HCT116 (cell line): Measurements from ENCODE around the gene TIMP3. TPM values are rescaled to one million over a fixed set of nuclear protein-coding genes. Genes with fewer than 3 reads are reported as not detected.
A peak's percentile ranks its signal among the peaks of the same experiment; 100 is the strongest.

Experiments
- ATAC-seq: fragments of 200-7000 bp; cut with Tn5 transposase; 2 replicates; pipeline ENCODE4 v1.9.1; 2020; ENCODE audit warnings: mild to moderate bottlenecking, moderate library complexity
- BruUV-seq: library from RNA; stranded (reverse); fragments of 400-500 nt; replicated peaks from 2 replicates; lab custom pipeline; 2021; lab: Mats Ljungman, UMichigan
- CTCF ChIA-PET: fragments of 300-600 bp; sonication (Branson Sonifier 250); formaldehyde crosslinking; loops from one replicate; lab custom pipeline; 2021; ENCODE audit warnings: antibody characterized with exemption; lab: Charles Lee
- POLR2A ChIA-PET: fragments of 300-600, 350-600 bp; sonication (Branson Sonifier 250); formaldehyde crosslinking; loops from one replicate; lab custom pipeline; 2021; ENCODE audit warnings: antibody characterized with exemption; lab: Charles Lee
- RAD21 ChIA-PET, 2 experiments: fragments of 300-600 bp; sonication (Branson Sonifier 250); formaldehyde crosslinking; loops; one replicate each; lab custom pipeline; 2023; ENCODE audit warnings: low total read pairs in 2 of 2; ENCODE audit not compliant: uncharacterized antibody in 2 of 2, unreplicated experiment in 2 of 2, low non-redundant PET in 1 of 2; lab: Charles Lee
- DNase-seq: peaks from one replicate; pipeline ENCODE4 v3.0.0-alpha.2; 2010; ENCODE audit warnings: low read depth, low spot score
- H2AFZ ChIP-seq: fragments of 200-600 bp; shearing (Covaris generic), sonication (generic); 2 replicates; pipeline ENCODE4 v1.6.1; 2017; ENCODE audit warnings: low read depth, mixed run types, mixed read lengths, antibody characterized with exemption, low read length; ENCODE audit not compliant: poor library complexity, severe bottlenecking
- H3K27ac ChIP-seq: 2 replicates; pipeline ENCODE4 v1.5.1; 2012; ENCODE audit warnings: low read depth, low read length
- H3K27me3 ChIP-seq: fragments of 200-600 bp; sonication (generic); 2 replicates; pipeline ENCODE4 v1.6.1; 2016; ENCODE audit warnings: mixed run types, low read length, mixed read lengths; ENCODE audit not compliant: insufficient read depth
- H3K36me3 ChIP-seq, 2 experiments: fragments of 200-500 bp in 1 of 2; fragments of 200-600 bp in 1 of 2; sonication (Bioruptor generic) in 1 of 2; sonication (generic) in 1 of 2; 2 replicates each; pipeline versions ENCODE4 v1.5.1 to v1.6.1; 2014 to 2016; ENCODE audit warnings: low read length in 2 of 2, inconsistent platforms in 1 of 2, mixed read lengths in 1 of 2, mixed run types in 1 of 2; ENCODE audit not compliant: insufficient read depth in 2 of 2, control insufficient read depth in 1 of 2
- H3K4me1 ChIP-seq, 2 experiments: fragments of 200-600 bp in 1 of 2; sonication (generic) in 1 of 2; 2 replicates each; pipeline versions ENCODE4 v1.5.1 to v1.6.1; 2012 to 2017; ENCODE audit warnings: low read length in 2 of 2, inconsistent platforms in 1 of 2, mild to moderate bottlenecking in 1 of 2, mixed read lengths in 1 of 2, mixed run types in 1 of 2, moderate library complexity in 1 of 2; ENCODE audit not compliant: insufficient read depth in 2 of 2, control insufficient read depth in 1 of 2
- H3K4me2 ChIP-seq: fragments of 200-600 bp; sonication (generic); 2 replicates; pipeline ENCODE4 v1.6.1; 2017; ENCODE audit warnings: mixed run types, low read length, mixed read lengths
- H3K4me3 ChIP-seq, 2 experiments: fragments of 200-600 bp in 1 of 2; sonication (generic) in 1 of 2; replicated peaks in 1 of 2; 2 replicates each; pipeline ENCODE4 v1.5.1; 2011 to 2016; ENCODE audit warnings: low read length in 2 of 2, control low read depth in 1 of 2, low read depth in 1 of 2, mild to moderate bottlenecking in 1 of 2, mixed read lengths in 1 of 2, mixed run types in 1 of 2
- H3K79me2 ChIP-seq: fragments of 200-600 bp; sonication (generic); 2 replicates; pipeline ENCODE4 v1.6.1; 2017; ENCODE audit warnings: mild to moderate bottlenecking, mixed run types, low read length, moderate library complexity, mixed read lengths; ENCODE audit not compliant: insufficient read depth
- H3K9ac ChIP-seq: fragments of 200-600 bp; sonication (generic); 2 replicates; pipeline ENCODE4 v1.6.1; 2016; ENCODE audit warnings: low read length, mixed read lengths
- H3K9me2 ChIP-seq: fragments of 200-600 bp; sonication (generic), shearing (Covaris generic); 2 replicates; pipeline ENCODE4 v1.6.1; 2017; ENCODE audit warnings: mixed run types, mild to moderate bottlenecking, moderate library complexity; ENCODE audit not compliant: insufficient read depth
- H3K9me3 ChIP-seq, 2 experiments: fragments of 200-500 bp in 1 of 2; fragments of 200-600 bp in 1 of 2; sonication (Bioruptor generic) in 1 of 2; sonication (generic) in 1 of 2; 2 replicates each; pipeline ENCODE4 v1.6.1; 2014 to 2017; ENCODE audit warnings: low read length in 2 of 2, mixed read lengths in 2 of 2, inconsistent platforms in 1 of 2, low read depth in 1 of 2, mild to moderate bottlenecking in 1 of 2, mixed run types in 1 of 2, moderate library complexity in 1 of 2; ENCODE audit not compliant: control insufficient read depth in 1 of 2, insufficient read depth in 1 of 2
- H4K20me1 ChIP-seq: fragments of 200-600 bp; sonication (generic), shearing (Covaris generic); 2 replicates; pipeline ENCODE4 v1.6.1; 2017; ENCODE audit warnings: mixed run types, mild to moderate bottlenecking, moderate library complexity; ENCODE audit not compliant: insufficient read depth
- ATF3 ChIP-seq: IDR thresholded peaks from 2 replicates; pipeline ENCODE4 v1.6.1; 2012
- CBX3 ChIP-seq: IDR thresholded peaks from 2 replicates; pipeline ENCODE4 v1.6.1; 2012; ENCODE audit warnings: low read depth
- CEBPB ChIP-seq: IDR thresholded peaks from 2 replicates; pipeline ENCODE4 v1.6.1; 2012; ENCODE audit warnings: low read depth
- EGR1 ChIP-seq: IDR thresholded peaks from 2 replicates; pipeline ENCODE4 v1.6.1; 2012; ENCODE audit warnings: low read depth
- ELF1 ChIP-seq: IDR thresholded peaks from 2 replicates; pipeline ENCODE4 v1.6.1; 2012; ENCODE audit warnings: low read depth, borderline replicate concordance
- EZH2 ChIP-seq: fragments of 200-600 bp; sonication (generic); IDR thresholded peaks from 2 replicates; pipeline ENCODE4 v1.6.1; 2017; ENCODE audit warnings: antibody characterized with exemption, mixed run types
- EZH2phosphoT487 ChIP-seq: fragments of 200-600 bp; IDR thresholded peaks from 2 replicates; pipeline ENCODE4 v1.6.1; 2018; ENCODE audit warnings: antibody characterized with exemption, borderline replicate concordance
- JUND ChIP-seq: IDR thresholded peaks from 2 replicates; pipeline ENCODE4 v1.6.1; 2012
- POLR2AphosphoS5 ChIP-seq: IDR thresholded peaks from 2 replicates; pipeline ENCODE4 v1.6.1; 2011; ENCODE audit warnings: mild to moderate bottlenecking, low read depth, low read length, moderate library complexity
- RAD21 ChIP-seq: IDR thresholded peaks from 2 replicates; pipeline ENCODE4 v1.6.1; 2012; ENCODE audit warnings: low read depth, mild to moderate bottlenecking
- SP1 ChIP-seq: IDR thresholded peaks from 2 replicates; pipeline ENCODE4 v1.6.1; 2012; ENCODE audit warnings: low read depth
- SRF ChIP-seq: IDR thresholded peaks from 2 replicates; pipeline ENCODE4 v1.6.1; 2012; ENCODE audit warnings: low read depth
- ZBTB33 ChIP-seq: IDR thresholded peaks from 2 replicates; pipeline ENCODE4 v1.6.1; 2011; ENCODE audit warnings: mild to moderate bottlenecking, low read length, moderate library complexity; ENCODE audit not compliant: insufficient replicate concordance; ENCODE audit errors: extremely low read depth
- ZFX ChIP-seq: fragments of 450-650 bp; IDR thresholded peaks from 2 replicates; pipeline ENCODE4 v1.6.1; 2017
- ZNF274 ChIP-seq: fragments of 200-500 bp; sonication (Bioruptor generic); IDR thresholded peaks from 2 replicates; pipeline ENCODE4 v1.6.1; 2014; ENCODE audit warnings: mild to moderate bottlenecking, low read depth, low read length, inconsistent platforms
- intact Hi-C: fragments of 100-400 bp; cut with micrococcal nuclease; formaldehyde crosslinking; loops from 2 replicates; pipeline ENCODE4 v1.10.0; 2022
- total RNA-seq: library from RNA; stranded (reverse); gene quantifications from one replicate; pipeline ENCODE4 v1.2.1, GENCODE V29; 2021; ENCODE audit not compliant: unreplicated experiment
- TF ChIP-seq, protein P1 (sequence below), 3 experiments: fragments of 200-600 bp in 1 of 3; sonication (generic) in 1 of 3; IDR thresholded peaks in 2 of 3; conservative IDR thresholded peaks in 1 of 3; 2 replicates each; pipeline ENCODE4 v1.5.1; 2012 to 2017; ENCODE audit warnings: low read depth in 2 of 3, low read length in 2 of 3, antibody characterized with exemption in 1 of 3, borderline replicate concordance in 1 of 3, control low read depth in 1 of 3, mild to moderate bottlenecking in 1 of 3, mixed read lengths in 1 of 3, mixed run types in 1 of 3, moderate library complexity in 1 of 3; ENCODE audit not compliant: insufficient read depth in 1 of 3
- TF ChIP-seq, protein P2 (sequence below): IDR thresholded peaks from 2 replicates; pipeline ENCODE4 v1.6.1; 2012

The TIMP3 gene
- total RNA-seq, 1 experiment from 2014 or later = 2.2 TPM

GRCh38 chr22:32823024-32823730, 21.7 kb downstream of the TIMP3 start:
- no peak overlapping the region for H3K4me2 ChIP-seq
- TF ChIP-seq ATF3 = no peak
- TF ChIP-seq SRF = no peak
- no peak for TF ChIP-seq EZH2
- no peak for TF ChIP-seq JUND
- TF ChIP-seq SP1 = no peak
- no peak for TF ChIP-seq EGR1
- no peak for TF ChIP-seq ZNF274
- no peak for TF ChIP-seq ELF1
- TF ChIP-seq, protein P1, sequence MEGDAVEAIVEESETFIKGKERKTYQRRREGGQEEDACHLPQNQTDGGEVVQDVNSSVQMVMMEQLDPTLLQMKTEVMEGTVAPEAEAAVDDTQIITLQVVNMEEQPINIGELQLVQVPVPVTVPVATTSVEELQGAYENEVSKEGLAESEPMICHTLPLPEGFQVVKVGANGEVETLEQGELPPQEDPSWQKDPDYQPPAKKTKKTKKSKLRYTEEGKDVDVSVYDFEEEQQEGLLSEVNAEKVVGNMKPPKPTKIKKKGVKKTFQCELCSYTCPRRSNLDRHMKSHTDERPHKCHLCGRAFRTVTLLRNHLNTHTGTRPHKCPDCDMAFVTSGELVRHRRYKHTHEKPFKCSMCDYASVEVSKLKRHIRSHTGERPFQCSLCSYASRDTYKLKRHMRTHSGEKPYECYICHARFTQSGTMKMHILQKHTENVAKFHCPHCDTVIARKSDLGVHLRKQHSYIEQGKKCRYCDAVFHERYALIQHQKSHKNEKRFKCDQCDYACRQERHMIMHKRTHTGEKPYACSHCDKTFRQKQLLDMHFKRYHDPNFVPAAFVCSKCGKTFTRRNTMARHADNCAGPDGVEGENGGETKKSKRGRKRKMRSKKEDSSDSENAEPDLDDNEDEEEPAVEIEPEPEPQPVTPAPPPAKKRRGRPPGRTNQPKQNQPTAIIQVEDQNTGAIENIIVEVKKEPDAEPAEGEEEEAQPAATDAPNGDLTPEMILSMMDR (IDR thresholded peaks at IDR 0.05 in 2 of 3, conservative IDR thresholded peaks at IDR 0.05 in 1 of 3; ENCODE audit: borderline replicate concordance in 1 of 3, insufficient read depth in 1 of 3, low read depth in 2 of 3, low read length in 2 of 3) = peak; percentile 30 to 73 (median 67); a peak in 5 of 6 replicates
- no peak for TF ChIP-seq POLR2AphosphoS5
- TF ChIP-seq ZFX = no peak
- no peak for TF ChIP-seq CEBPB
- TF ChIP-seq ZBTB33 = no peak
- TF ChIP-seq, protein P2, sequence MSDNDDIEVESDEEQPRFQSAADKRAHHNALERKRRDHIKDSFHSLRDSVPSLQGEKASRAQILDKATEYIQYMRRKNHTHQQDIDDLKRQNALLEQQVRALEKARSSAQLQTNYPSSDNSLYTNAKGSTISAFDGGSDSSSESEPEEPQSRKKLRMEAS = no peak
- TF ChIP-seq EZH2phosphoT487 = no peak
- TF ChIP-seq RAD21 = peak; percentile 52
- no peak for TF ChIP-seq CBX3
- TF ChIP-seq, all 23 proteins: peak for 2
- Histone ChIP-seq H3K9me3 (no peaks in the 10 kb centered on the region), H3K27ac (no peak overlapping the region), H3K27me3 (no peaks in the 10 kb centered on the region; the same call in 1 of the 2 replicates), H3K9me2 (no peaks in the 10 kb centered on the region), H4K20me1 (no peaks in the 10 kb centered on the region), H3K36me3 (no peaks in the 10 kb centered on the region), H3K4me3 (no peak overlapping the region), H3K79me2 (no peaks in the 10 kb centered on the region), H2AFZ (no peak overlapping the region), H3K9ac (no peak overlapping the region), H3K4me1 (no peaks in the 10 kb centered on the region)
- BruUV-seq = no TSS peak
- RAD21 ChIA-PET = no interaction called here
- POLR2A ChIA-PET = no interaction called here
- intact Hi-C loops = loop anchor here (1.0 kb wide), 1 partner anchor 294 kb away; no protein-coding TSS in a partner anchor
- ATAC-seq (peak; percentile 92), DNase-seq (peak; percentile 43)
- CTCF ChIA-PET = no interaction called here
